K562 treated with DMSO at 1 percent for 4 hours (cell line): Measurements from ENCODE around the gene ZNF223. TPM values are rescaled to one million over a fixed set of nuclear protein-coding genes. Genes with fewer than 3 reads are reported as not detected.

ENCODE experiments used
- total RNA-seq: library from RNA; unstranded; fragments of 300-600 nt; gene quantifications from 2 replicates; pipeline ENCODE4 v1.2.3, GENCODE V29; 2022; ENCODE audit not compliant: insufficient read depth

The ZNF223 gene
- total RNA-seq, result 2.8 and 4.3 TPM in 2 replicates

GRCh38 chr19:44051650-44052402 lies at the start of gene ZNF223:
Gene ZNF223, plus strand, starts transcription at chr19:44052036. Its CDS starts 3,141 bp downstream, at chr19:44055177.

GRCh38 chr19:44002566-44003460 lies 49.0 kb upstream of the ZNF223 start, which contains the start of gene ZNF230:
Gene ZNF230, plus strand, starts transcription at chr19:44002957. Its CDS starts 4,122 bp downstream, at chr19:44007079.

GRCh38 chr19:44025217-44025936 lies 26.5 kb upstream of the ZNF223 start, which contains the start of gene ZNF222:
Gene ZNF222, plus strand, starts transcription at chr19:44025379. Its CDS starts 58 bp downstream, at chr19:44025437.

GRCh38 chr19:44071824-44072542 lies 20.1 kb downstream of the ZNF223 start, which contains the start of gene ZNF284:
Gene ZNF284, plus strand, starts transcription at chr19:44072159. Its CDS starts 4,231 bp downstream, at chr19:44076390.

GRCh38 chr19:44093931-44094765 lies 42.3 kb downstream of the ZNF223 start, which contains the start of gene ZNF224:
Gene ZNF224, plus strand, starts transcription at chr19:44094361. Its CDS starts 3,513 bp downstream, at chr19:44097874.

GRCh38 chr19:44113138-44113783 lies 61.4 kb downstream of the ZNF223 start, which contains the start of gene ZNF225:
Gene ZNF225, plus strand, starts transcription at chr19:44113399. Its CDS starts 2,429 bp downstream, at chr19:44115828.

Other genes starting within 250 kb of the ZNF223 start
- gene LYPD5, start 249.6 kb upstream of the ZNF223 start, total RNA-seq, result not detected in 2 replicates
- gene ZNF283, start 224.7 kb upstream of the ZNF223 start, total RNA-seq, result 4.4 and 9.7 TPM in 2 replicates
- 0.73 and 1.1 TPM in 2 replicates for gene ZNF404, start 168.1 kb upstream of the ZNF223 start, total RNA-seq
- gene ZNF45, start 116.8 kb upstream of the ZNF223 start, total RNA-seq, result 4.4 and 4.9 TPM in 2 replicates
- gene ZNF221, start 100.8 kb upstream of the ZNF223 start, total RNA-seq, result 0.51 TPM in 1 of 2 replicates, not detected in the other
- 1.1 and 7.3 TPM in 2 replicates for gene ZNF155, start 67.8 kb upstream of the ZNF223 start, total RNA-seq
- 1.2 and 1.8 TPM in 2 replicates for gene ZNF230, start 49.1 kb upstream of the ZNF223 start, total RNA-seq
- gene ZNF222, start 26.7 kb upstream of the ZNF223 start, total RNA-seq, result 3.5 and 5.5 TPM in 2 replicates
- 0.38 TPM in 1 of 2 replicates, not detected in the other for gene ZNF284, start 20.1 kb downstream of the ZNF223 start, total RNA-seq
- 2.6 and 7.1 TPM in 2 replicates for gene ZNF224, start 42.3 kb downstream of the ZNF223 start, total RNA-seq
- gene ZNF225, start 61.4 kb downstream of the ZNF223 start, total RNA-seq, result 1.5 and 2.4 TPM in 2 replicates
- gene ZNF234, start 89.5 kb downstream of the ZNF223 start, total RNA-seq, result 0.73 and 1.3 TPM in 2 replicates
- 4.5 and 11.6 TPM in 2 replicates for gene ZNF226, start 113.1 kb downstream of the ZNF223 start, total RNA-seq
- 4.1 and 6.1 TPM in 2 replicates for gene ZNF227, start 160.5 kb downstream of the ZNF223 start, total RNA-seq
- not detected in 2 replicates for gene ZNF233, start 207.8 kb downstream of the ZNF223 start, total RNA-seq